Upper lobe of left lung (tissue), 6 donors: Measurements from ENCODE around the gene TCF12. TPM values are rescaled to one million over a fixed set of nuclear protein-coding genes. Genes with fewer than 3 reads are reported as not detected.
A peak's percentile ranks its signal among the peaks of the same experiment; 100 is the strongest.

ENCODE experiments used
- ATAC-seq, 2 donors: fragments of 200-7000 bp; cut with Tn5 transposase; one replicate each; pipeline ENCODE4 v1.9.1; 2022; ENCODE audit warnings: mild to moderate bottlenecking in 2 of 2, moderate library complexity in 2 of 2; ENCODE audit not compliant: low FRiP score in 2 of 2
- DNase-seq, 2 donors: peaks; one replicate each; pipeline ENCODE4 v3.0.0-alpha.2; 2019 to 2020
- H3K27ac ChIP-seq, 4 donors: fragments of 200-600 bp; sonication (generic); one replicate each; pipeline ENCODE4 v1.5.1; 2016 to 2019
- H3K27me3 ChIP-seq, 4 donors: fragments of 200-600 bp; sonication (generic); one replicate each; pipeline ENCODE4 v1.5.1; 2017 to 2019
- H3K36me3 ChIP-seq, 4 donors: fragments of 200-600 bp; sonication (generic); one replicate each; pipeline ENCODE4 v1.5.1; 2016 to 2019
- H3K4me1 ChIP-seq, 4 donors: fragments of 200-600 bp; sonication (generic); one replicate each; pipeline ENCODE4 v1.5.1; 2018 to 2019
- H3K4me3 ChIP-seq, 4 donors: fragments of 200-600 bp; sonication (generic); one replicate each; pipeline ENCODE4 v1.5.1; 2017 to 2019; ENCODE audit warnings: mild to moderate bottlenecking in 2 of 4, moderate library complexity in 1 of 4
- H3K9me3 ChIP-seq, 4 donors: fragments of 200-600 bp; sonication (generic); one replicate each; pipeline ENCODE4 v1.5.1; 2018 to 2019
- EP300 ChIP-seq, 4 donors: sonication (generic); formaldehyde crosslinking; IDR thresholded peaks; one replicate each; pipeline ENCODE4 v1.5.1; 2017; ENCODE audit warnings: antibody characterized with exemption in 4 of 4, control low read depth in 2 of 4
- POLR2A ChIP-seq, 4 donors: fragments of 450-650 bp; IDR thresholded peaks; one replicate each; pipeline ENCODE4 v1.5.1; 2016 to 2017; ENCODE audit warnings: antibody characterized with exemption in 4 of 4, mild to moderate bottlenecking in 2 of 4
- POLR2AphosphoS5 ChIP-seq, 2 donors: sonication (generic); formaldehyde crosslinking; IDR thresholded peaks; one replicate each; pipeline ENCODE4 v1.5.1; 2017; ENCODE audit warnings: antibody characterized with exemption in 2 of 2
- WGBS, 2 donors: methylation state at CpG; one replicate each; pipeline ENCODE4 v1.1.5; 2017 to 2018; 5-methylcytosine and 5-hydroxymethylcytosine counted together
- total RNA-seq, 6 donors: library from RNA; depleted of rRNA in 4 of 6; stranded (reverse); fragments of >200 nt in 4 of 6; gene quantifications; one replicate each; pipeline versions ENCODE4 v1.1.0 to v1.2.1, GENCODE V29; 2016 to 2021
- TF ChIP-seq, protein P1 (sequence below), 6 experiments: fragments of 450-650 bp in 4 of 6; fragments of 200-600 bp in 2 of 6; sonication (generic) in 2 of 6; IDR thresholded peaks; one replicate each; pipeline ENCODE4 v1.5.1; 2016 to 2019; ENCODE audit warnings: antibody characterized with exemption in 6 of 6
- donor health status: DM: no; HTN: no; CAD: no; lungs with moderate emphysema.
- donor health status: DM: no; HTN: yes; CAD: no; lungs with severe emphysema.

Gene TCF12
- total RNA-seq, 6 donors from 2014 or later = 74.5 to 257 (median 103) TPM

DNA sequence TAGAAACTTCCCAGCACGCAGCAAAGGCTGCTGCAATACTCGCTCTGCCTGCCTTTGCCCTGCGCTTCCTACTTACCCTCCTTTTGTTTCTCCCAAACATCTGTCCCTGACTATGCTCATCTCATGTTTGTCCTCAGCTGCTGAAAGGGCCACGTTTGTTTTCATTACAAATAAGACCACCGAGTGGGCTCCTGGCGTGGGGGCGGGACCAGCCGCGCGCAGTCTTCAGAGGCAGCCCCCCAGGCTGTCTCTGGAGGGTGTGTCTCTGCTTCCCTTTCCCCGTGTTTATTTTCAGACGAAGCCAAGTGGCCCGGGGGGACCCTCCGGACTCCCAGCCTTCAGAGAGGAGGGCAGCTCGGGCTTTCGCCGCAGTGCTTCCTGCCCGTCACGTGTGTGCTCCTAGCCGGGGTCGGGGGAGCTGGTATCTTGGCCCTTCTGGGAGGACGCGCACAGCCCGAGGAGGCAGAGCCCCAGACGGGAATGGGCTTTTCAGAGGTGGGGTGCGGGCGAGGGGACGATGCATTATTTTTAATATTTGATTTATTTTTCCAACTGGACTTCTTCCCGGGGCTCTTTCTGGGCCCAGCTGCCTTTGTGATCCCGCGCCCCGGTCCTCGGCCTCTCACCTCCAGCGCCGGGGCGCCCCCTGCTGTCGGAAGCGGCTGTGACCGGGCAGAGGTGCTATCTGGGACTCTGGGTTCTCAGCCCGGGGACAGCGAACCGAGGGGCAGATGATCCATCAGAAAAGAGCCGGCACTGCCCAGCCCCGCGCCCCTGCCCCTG, 387.9 kb downstream of the TCF12 start:
- Histone ChIP-seq H3K36me3 (no peaks in the 10 kb centered on the region), H3K27me3 (no peaks in the 10 kb centered on the region), H3K4me1 (peaks cover 8 to 20% (median 19%) of the 10 kb centered on the region in 4 donors), H3K27ac (peak overlapping the region in 2 of 4 donors; percentile 44 to 73), H3K4me3 (peak overlapping the region; percentile 1 to 67 (median 54)), H3K9me3 (no peaks in the 10 kb centered on the region)
- ATAC-seq = peak; percentile 87 to 95
- TF ChIP-seq EP300 (IDR thresholded peaks at IDR 0.05) (no peak), POLR2A (IDR thresholded peaks at IDR 0.05) (no peak), POLR2AphosphoS5 (IDR thresholded peaks at IDR 0.05) (no peak)
- TF ChIP-seq, protein P1, sequence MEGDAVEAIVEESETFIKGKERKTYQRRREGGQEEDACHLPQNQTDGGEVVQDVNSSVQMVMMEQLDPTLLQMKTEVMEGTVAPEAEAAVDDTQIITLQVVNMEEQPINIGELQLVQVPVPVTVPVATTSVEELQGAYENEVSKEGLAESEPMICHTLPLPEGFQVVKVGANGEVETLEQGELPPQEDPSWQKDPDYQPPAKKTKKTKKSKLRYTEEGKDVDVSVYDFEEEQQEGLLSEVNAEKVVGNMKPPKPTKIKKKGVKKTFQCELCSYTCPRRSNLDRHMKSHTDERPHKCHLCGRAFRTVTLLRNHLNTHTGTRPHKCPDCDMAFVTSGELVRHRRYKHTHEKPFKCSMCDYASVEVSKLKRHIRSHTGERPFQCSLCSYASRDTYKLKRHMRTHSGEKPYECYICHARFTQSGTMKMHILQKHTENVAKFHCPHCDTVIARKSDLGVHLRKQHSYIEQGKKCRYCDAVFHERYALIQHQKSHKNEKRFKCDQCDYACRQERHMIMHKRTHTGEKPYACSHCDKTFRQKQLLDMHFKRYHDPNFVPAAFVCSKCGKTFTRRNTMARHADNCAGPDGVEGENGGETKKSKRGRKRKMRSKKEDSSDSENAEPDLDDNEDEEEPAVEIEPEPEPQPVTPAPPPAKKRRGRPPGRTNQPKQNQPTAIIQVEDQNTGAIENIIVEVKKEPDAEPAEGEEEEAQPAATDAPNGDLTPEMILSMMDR (IDR thresholded peaks at IDR 0.05) = peak; percentile 79 to 88 (median 84)
- 5 to 7% methylated on average over 20 to 44 of the region's 45 CpGs for WGBS, 2 donors
- DNase-seq = peak; percentile 84 to 99

DNA sequence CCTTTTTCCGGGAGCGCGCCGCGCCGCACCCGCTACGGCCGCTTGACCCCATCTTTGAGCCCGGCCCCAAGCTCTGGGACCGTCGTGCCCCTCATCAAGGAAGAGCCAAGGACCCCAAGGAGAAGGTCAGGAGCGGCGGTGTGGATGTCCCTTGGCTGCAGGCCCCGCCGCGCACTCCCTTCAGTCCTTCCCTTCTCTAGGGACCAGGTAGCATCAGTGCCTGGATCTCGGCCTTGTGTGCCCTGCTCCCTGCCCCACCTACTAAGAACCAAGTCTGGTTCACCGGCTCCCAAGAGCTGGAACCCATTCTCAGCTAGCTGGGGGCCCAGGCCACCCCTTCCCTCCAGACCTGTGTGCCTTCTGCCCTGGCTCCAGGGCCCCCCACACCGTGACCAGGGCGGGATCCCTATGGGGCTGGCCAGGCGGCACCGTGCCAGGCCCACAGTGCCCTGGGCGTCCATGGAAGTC, 388.5 kb downstream of the TCF12 start:
- 40 to 57% methylated on average over 13 to 24 of the region's 24 CpGs for WGBS, 2 donors
- no peak for TF ChIP-seq EP300 (IDR thresholded peaks at IDR 0.05)
- no peak for TF ChIP-seq POLR2AphosphoS5 (IDR thresholded peaks at IDR 0.05)
- no peak for TF ChIP-seq POLR2A (IDR thresholded peaks at IDR 0.05)
- TF ChIP-seq, protein P1 (IDR thresholded peaks at IDR 0.05) = no peak
- Histone ChIP-seq H3K4me1 (peaks cover 8 to 20% (median 19%) of the 10 kb centered on the region in 4 donors), H3K27ac (peak overlapping the region in 2 of 4 donors; percentile 44 to 73), H3K4me3 (peak overlapping the region; percentile 1 to 67 (median 54)), H3K27me3 (no peaks in the 10 kb centered on the region), H3K36me3 (no peaks in the 10 kb centered on the region), H3K9me3 (no peaks in the 10 kb centered on the region)
- DNase-seq (peak in 1 of 2 donors; percentile 78), ATAC-seq (peak; percentile 6 to 9)

DNA sequence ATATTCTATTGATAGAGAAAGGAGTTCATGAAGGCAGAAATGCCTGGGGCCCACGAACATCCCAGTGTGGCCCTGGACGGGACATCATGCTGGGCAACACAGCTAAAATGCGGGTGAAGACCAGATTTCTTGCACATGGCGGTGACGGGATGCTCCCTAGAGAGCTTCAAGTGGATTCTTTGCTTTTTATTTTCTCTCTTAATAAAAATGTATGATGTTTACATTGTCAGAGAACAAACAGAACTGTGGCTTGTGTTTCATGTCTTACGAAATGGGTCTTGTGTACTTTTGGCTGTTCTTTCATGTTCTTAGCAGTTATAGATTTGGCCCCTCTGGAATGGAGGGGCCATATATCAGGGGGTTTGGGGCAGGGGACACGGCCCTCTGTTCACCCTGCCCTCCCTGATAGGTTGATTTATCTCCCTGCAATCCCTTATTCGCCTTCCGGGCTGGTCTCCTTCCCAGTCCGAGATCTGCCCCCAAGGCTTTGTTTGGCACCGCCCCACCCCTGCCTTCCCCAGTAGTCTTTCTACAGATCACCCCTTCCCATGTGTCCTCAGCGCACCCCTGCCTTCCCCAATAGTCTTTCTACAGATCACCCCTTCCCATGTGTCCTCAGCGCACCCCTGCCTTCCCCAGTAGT, 389.2 kb downstream of the TCF12 start:
- Histone ChIP-seq H3K9me3 (no peaks in the 10 kb centered on the region), H3K4me3 (no peak overlapping the region), H3K27ac (peak overlapping the region in 1 of 4 donors; percentile 73), H3K4me1 (peaks cover 8 to 20% (median 19%) of the 10 kb centered on the region in 4 donors), H3K36me3 (no peaks in the 10 kb centered on the region), H3K27me3 (no peaks in the 10 kb centered on the region)
- DNase-seq (no peak), ATAC-seq (no peak)
- 82 to 83% methylated on average over 13 of the region's 13 CpGs for WGBS, 2 donors
- TF ChIP-seq POLR2A (IDR thresholded peaks at IDR 0.05) (no peak), EP300 (IDR thresholded peaks at IDR 0.05) (no peak), POLR2AphosphoS5 (IDR thresholded peaks at IDR 0.05) (no peak)
- TF ChIP-seq, protein P1 (IDR thresholded peaks at IDR 0.05) = no peak

DNA sequence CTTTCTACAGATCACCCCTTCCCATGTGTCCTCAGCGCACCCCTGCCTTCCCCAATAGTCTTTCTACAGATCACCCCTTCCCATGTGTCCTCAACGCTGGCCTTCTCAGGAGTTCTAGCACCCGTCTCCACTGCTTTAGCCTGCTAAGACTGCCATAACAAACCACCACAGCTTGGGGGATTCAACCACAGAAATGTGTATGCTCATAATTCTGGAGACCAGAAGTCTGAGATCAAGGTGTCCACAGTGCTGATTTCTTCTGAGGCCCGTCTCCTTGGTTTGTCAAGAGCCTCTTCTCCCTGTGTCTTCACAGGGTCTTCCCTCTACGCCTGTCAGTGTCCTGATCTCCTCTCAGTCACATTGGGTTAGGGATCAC, 389.7 kb downstream of the TCF12 start:
- Histone ChIP-seq H3K27me3 (no peaks in the 10 kb centered on the region), H3K4me3 (no peak overlapping the region), H3K4me1 (peaks cover 8 to 20% (median 19%) of the 10 kb centered on the region in 4 donors), H3K9me3 (no peaks in the 10 kb centered on the region), H3K36me3 (no peaks in the 10 kb centered on the region), H3K27ac (no peak overlapping the region)
- WGBS, 2 donors = 96 to 99% methylated on average over 5 of the region's 5 CpGs
- ATAC-seq (no peak), DNase-seq (no peak)
- TF ChIP-seq POLR2A (IDR thresholded peaks at IDR 0.05) (no peak), EP300 (IDR thresholded peaks at IDR 0.05) (no peak), POLR2AphosphoS5 (IDR thresholded peaks at IDR 0.05) (no peak)
- TF ChIP-seq, protein P1 (IDR thresholded peaks at IDR 0.05) = no peak
